Muscle of leg (tissue), 11 donors: ENCODE data around the gene FXYD4. TPM values are rescaled to one million over a fixed set of nuclear protein-coding genes. Genes with fewer than 3 reads are reported as not detected.
A peak's percentile ranks its signal among the peaks of the same experiment; 100 is the strongest.
"Not testable (repeated sequence)": the region's sequence is repeated elsewhere in the genome, so short reads cannot be mapped to it uniquely, and the experiment has no call there.

Experiments used
- DNase-seq: peaks from one replicate; pipeline ENCODE4 v3.0.0; 2013
- H3K27ac ChIP-seq: one replicate; pipeline ENCODE4 v1.5.1; 2013; ENCODE audit warnings: mild to moderate bottlenecking, low read length, control low read depth
- H3K27me3 ChIP-seq: one replicate; pipeline ENCODE4 v1.6.1; 2013; ENCODE audit warnings: low read length; ENCODE audit not compliant: control insufficient read depth, insufficient read depth
- H3K36me3 ChIP-seq: one replicate; pipeline ENCODE4 v1.6.1; 2013; ENCODE audit warnings: low read length; ENCODE audit not compliant: control insufficient read depth, insufficient read depth
- H3K4me1 ChIP-seq: one replicate; pipeline ENCODE4 v1.6.1; 2013; ENCODE audit warnings: low read length; ENCODE audit not compliant: control insufficient read depth, insufficient read depth
- H3K4me3 ChIP-seq: one replicate; pipeline ENCODE4 v1.5.1; 2013; ENCODE audit warnings: low read length, control low read depth
- H3K9me3 ChIP-seq: replicated peaks from 2 replicates; pipeline ENCODE4 v1.6.1; 2013; ENCODE audit warnings: low read depth, low read length; ENCODE audit not compliant: control insufficient read depth
- WGBS: methylation state at CpG from one replicate; pipeline ENCODE4 v1.1.5; 2013; ENCODE audit warnings: missing lambda C conversion rate; ENCODE audit not compliant: insufficient coverage; 5-methylcytosine and 5-hydroxymethylcytosine counted together
- polyA plus RNA-seq, 8 donors: library from polyadenylated mRNA; unstranded; fragments of 120-200 nt; gene quantifications; one replicate each; pipeline versions ENCODE4 v1.2.1 to v1.2.3, GENCODE V29; 2013; ENCODE audit warnings: inconsistent platforms in 1 of 8, low replicate concordance in 1 of 8; ENCODE audit not compliant: insufficient read length in 8 of 8, insufficient read depth in 1 of 8
- total RNA-seq: library from RNA; stranded (reverse); fragments of 120-200 nt; gene quantifications from one replicate; pipeline ENCODE4 v1.2.4, GENCODE V29; 2013

Gene FXYD4
- total and polyA plus RNA-seq, 9 donors, result 0.44 to 2.6 (median 0.69) TPM

- H3K36me3 ChIP-seq, result no peaks in the 10 kb centered on the region
- no peaks in the 10 kb centered on the region for H3K27me3 ChIP-seq
- H3K27ac ChIP-seq, result peak overlapping the region; percentile 98
- H3K4me3 ChIP-seq, result no peak overlapping the region
- H3K4me1 ChIP-seq, result peaks cover 15% of the 10 kb centered on the region
- no peaks in the 10 kb centered on the region for H3K9me3 ChIP-seq
- DNase-seq, result peak; percentile 16
- 88% methylated on average over 4 of the region's 6 CpGs for WGBS
These were observed 50.1 kb downstream of the FXYD4 start for GRCh38 chr10:43421519-43421918.

- not testable (repeated sequence) for H3K27ac ChIP-seq, H3K27me3 ChIP-seq, H3K9me3 ChIP-seq, H3K4me3 ChIP-seq, DNase-seq, H3K36me3 ChIP-seq
- 90% methylated on average over 2 of the region's 4 CpGs for WGBS
- H3K4me1 ChIP-seq, result peaks cover 15% of the 10 kb centered on the region
These were observed 50.5 kb downstream of the FXYD4 start for GRCh38 chr10:43421944-43422343.

- H3K27ac ChIP-seq, result no peak overlapping the region
- peaks cover 15% of the 10 kb centered on the region for H3K4me1 ChIP-seq
- 100% methylated on average over 3 of the region's 6 CpGs for WGBS
- H3K36me3 ChIP-seq, result no peaks in the 10 kb centered on the region
- no peaks in the 10 kb centered on the region for H3K9me3 ChIP-seq
- DNase-seq, result no peak
- H3K27me3 ChIP-seq, result no peaks in the 10 kb centered on the region
- H3K4me3 ChIP-seq, result no peak overlapping the region
These were observed 53.0 kb downstream of the FXYD4 start for GRCh38 chr10:43424416-43424815.

Other genes with a start within 250 kb of the FXYD4 start
- gene CSGALNACT2, start 233.2 kb upstream of the FXYD4 start, total RNA-seq, result 16.2 TPM
- 10 to 100 TPM; 18.8 to 30.8 (median 23.3) TPM for gene CSGALNACT2, start 233.2 kb upstream of the FXYD4 start, polyA plus RNA-seq
- 0.27 TPM for gene RASGEF1A, start 104.6 kb upstream of the FXYD4 start, total RNA-seq
- under 1 TPM; 0.28 to 0.70 (median 0.37) TPM for gene RASGEF1A, start 104.6 kb upstream of the FXYD4 start, polyA plus RNA-seq
- 100 TPM for gene HNRNPF, start 37.5 kb downstream of the FXYD4 start, total RNA-seq
- gene HNRNPF, start 37.5 kb downstream of the FXYD4 start, polyA plus RNA-seq, result 100 to 1,000 TPM; 109 to 151 (median 115) TPM
- gene ZNF487, start 65.5 kb downstream of the FXYD4 start, total RNA-seq, result 5.9 TPM
- 1 to 10 TPM; 3.6 to 5.1 (median 4.1) TPM for gene ZNF487, start 65.5 kb downstream of the FXYD4 start, polyA plus RNA-seq
- gene ZNF239, start 203.0 kb downstream of the FXYD4 start, total RNA-seq, result 8.2 TPM
- gene ZNF239, start 203.0 kb downstream of the FXYD4 start, polyA plus RNA-seq, result 10 to 100 TPM in 1 of 8 donors, 1 to 10 TPM in 7; 5.7 to 10.8 (median 7.1) TPM
- gene ZNF485, start 234.8 kb downstream of the FXYD4 start, total RNA-seq, result 5.1 TPM
- gene ZNF485, start 234.8 kb downstream of the FXYD4 start, polyA plus RNA-seq, result 1 to 10 TPM; 2.5 to 3.4 (median 3.1) TPM